HUES6 (cell line): ENCODE results near the gene CLDN24.
"Not testable (repeated sequence)": the region's sequence is repeated elsewhere in the genome, so short reads cannot be mapped to it uniquely, and the experiment has no call there.

ENCODE experiments used
- H3K27ac ChIP-seq: 2 replicates; pipeline ENCODE4 v1.7.0; 2013; ENCODE audit warnings: low read depth, mild to moderate bottlenecking, low read length, inconsistent platforms
- H3K27me3 ChIP-seq: 2 replicates; pipeline ENCODE4 v1.6.1; 2013; ENCODE audit warnings: low read length; ENCODE audit not compliant: control insufficient read depth, insufficient read depth
- H3K36me3 ChIP-seq: 2 replicates; pipeline ENCODE4 v1.6.1; 2013; ENCODE audit warnings: low read length; ENCODE audit not compliant: control insufficient read depth, insufficient read depth
- H3K4me1 ChIP-seq: 2 replicates; pipeline ENCODE4 v1.6.1; 2013; ENCODE audit warnings: low read length; ENCODE audit not compliant: control insufficient read depth, insufficient read depth
- H3K4me3 ChIP-seq: 2 replicates; pipeline ENCODE4 v1.5.1; 2013; ENCODE audit warnings: low read depth, low read length
- H3K9ac ChIP-seq: one replicate; pipeline ENCODE4 v1.6.1; 2013; ENCODE audit warnings: mild to moderate bottlenecking, low read length
- H3K9me3 ChIP-seq: 2 replicates; pipeline ENCODE4 v1.6.1; 2013; ENCODE audit warnings: low read depth, low read length; ENCODE audit not compliant: control insufficient read depth, insufficient read depth

CLDN24 gene

DNA sequence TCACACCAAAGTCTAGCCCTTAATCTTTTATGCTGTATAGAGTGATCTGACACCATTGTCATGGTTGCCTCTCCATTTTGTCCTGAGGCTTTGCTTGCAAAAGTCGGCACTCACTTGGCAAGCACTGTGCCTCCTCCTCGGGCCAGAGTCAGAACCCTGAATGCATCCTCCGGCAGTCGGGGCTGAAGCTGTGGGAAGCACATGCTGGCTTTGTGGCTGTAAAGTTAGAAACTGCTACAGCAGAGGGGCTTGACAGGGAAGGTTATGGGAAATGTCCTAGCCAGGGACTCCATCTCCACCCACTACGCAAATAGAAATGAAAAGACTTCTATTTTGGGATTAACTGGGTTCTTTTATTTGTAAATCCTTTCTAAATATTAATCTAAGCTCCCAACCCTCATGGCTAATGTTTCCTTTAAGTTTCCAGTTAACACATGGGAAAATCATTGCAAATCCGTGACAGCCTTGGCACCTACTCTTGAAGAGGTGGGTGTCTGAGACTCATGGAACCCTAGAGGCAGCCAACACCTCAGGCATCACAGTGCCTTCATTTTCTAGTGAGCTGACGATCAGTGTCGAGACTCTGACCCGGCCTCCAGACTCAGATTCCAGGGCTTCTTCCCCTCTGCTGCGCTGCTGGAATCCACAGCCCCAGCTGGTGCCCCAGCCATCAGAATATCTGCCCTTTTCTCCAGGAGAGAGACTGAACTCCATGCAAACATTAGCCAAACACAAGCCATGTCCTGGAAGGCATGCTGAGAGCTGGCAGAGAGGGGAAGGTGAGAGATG is 7.9 kb upstream of the CLDN24 start:
- Histone ChIP-seq H3K36me3 (no peaks in the 10 kb centered on the region; the same call in 1 of the 2 replicates), H3K4me3 (no peak overlapping the region), H3K9me3 (peaks cover 24% of the 10 kb centered on the region), H3K4me1 (no peaks in the 10 kb centered on the region), H3K27me3 (no peaks in the 10 kb centered on the region), H3K9ac (no peak overlapping the region), H3K27ac (no peak overlapping the region)

GRCh38 chr4:183329244-183329643 is 7.0 kb upstream of the CLDN24 start:
- Histone ChIP-seq H3K27ac (no peak overlapping the region), H3K9ac (no peak overlapping the region), H3K9me3 (peaks cover 24% of the 10 kb centered on the region), H3K36me3 (no peaks in the 10 kb centered on the region; the same call in 1 of the 2 replicates), H3K27me3 (no peaks in the 10 kb centered on the region), H3K4me3 (no peak overlapping the region), H3K4me1 (no peaks in the 10 kb centered on the region)

DNA sequence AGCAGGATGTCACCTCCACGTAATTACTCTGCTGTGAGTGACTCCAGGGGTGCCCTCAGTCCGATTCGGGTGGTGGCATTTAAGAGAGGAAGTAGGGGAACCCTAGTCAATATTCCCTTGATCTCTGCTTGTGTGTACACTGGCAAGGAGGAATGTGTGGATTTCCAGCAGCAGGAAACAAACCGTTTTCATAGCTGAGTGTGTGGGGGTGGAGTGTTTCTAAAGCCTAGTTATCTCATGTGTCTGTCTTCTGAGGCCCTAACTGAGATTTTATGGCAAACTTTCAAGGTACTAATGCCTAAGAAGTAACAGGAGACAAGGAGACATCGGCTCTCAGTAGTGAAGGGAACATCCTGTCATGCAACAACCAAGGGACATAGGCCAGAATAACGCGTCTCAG is 6.6 kb upstream of the CLDN24 start:
- Histone ChIP-seq H3K27ac (no peak overlapping the region), H3K36me3 (no peaks in the 10 kb centered on the region; the same call in 1 of the 2 replicates), H3K9ac (no peak overlapping the region), H3K4me1 (no peaks in the 10 kb centered on the region), H3K27me3 (no peaks in the 10 kb centered on the region), H3K9me3 (peaks cover 24% of the 10 kb centered on the region), H3K4me3 (no peak overlapping the region)

DNA sequence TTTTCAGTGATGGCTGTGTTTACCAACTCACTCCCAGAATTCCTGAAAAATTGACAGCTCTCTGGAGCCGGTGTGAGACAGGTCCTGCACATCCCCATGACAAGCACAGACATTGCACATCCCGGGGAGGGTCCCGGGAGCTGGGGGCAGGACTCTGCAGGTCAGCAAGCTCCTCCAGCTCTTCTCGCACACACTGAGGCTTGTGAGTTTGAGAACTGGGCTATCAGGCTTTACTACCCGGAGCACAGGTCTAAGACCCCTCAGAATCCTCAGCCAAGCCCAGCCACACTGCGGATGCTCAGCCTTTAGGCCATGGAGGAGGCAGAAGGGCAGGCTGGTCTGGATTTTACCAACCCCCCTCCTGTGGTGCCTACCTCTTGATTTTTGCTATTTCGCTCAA is 5.6 kb upstream of the CLDN24 start:
- Histone ChIP-seq H3K4me3 (no peak overlapping the region), H3K4me1 (no peaks in the 10 kb centered on the region), H3K27ac (no peak overlapping the region), H3K27me3 (no peaks in the 10 kb centered on the region), H3K9ac (no peak overlapping the region), H3K9me3 (peaks cover 24% of the 10 kb centered on the region), H3K36me3 (no peaks in the 10 kb centered on the region; the same call in 1 of the 2 replicates)

DNA sequence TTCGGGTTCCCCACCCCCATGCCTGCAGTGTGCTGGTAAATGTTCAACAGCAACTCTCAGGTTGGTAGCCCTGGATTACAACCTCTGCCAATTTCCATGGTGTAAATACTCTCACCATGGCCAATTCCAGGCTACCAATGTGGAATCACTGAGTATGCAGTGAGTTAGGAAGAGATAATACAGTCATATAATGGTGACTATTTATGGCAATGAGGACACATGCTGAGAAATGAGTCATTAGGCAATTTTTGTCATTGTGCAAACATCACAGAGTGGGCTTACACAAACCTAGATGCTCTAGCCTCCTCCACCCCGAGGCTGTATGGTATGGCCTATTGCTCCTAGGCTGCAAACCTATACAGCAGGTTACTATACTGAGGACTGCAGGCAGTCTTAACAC is 4.6 kb upstream of the CLDN24 start:
- Histone ChIP-seq H3K9ac (no peak overlapping the region), H3K36me3 (no peaks in the 10 kb centered on the region; the same call in 1 of the 2 replicates), H3K27me3 (no peaks in the 10 kb centered on the region), H3K4me1 (no peaks in the 10 kb centered on the region), H3K27ac (no peak overlapping the region), H3K9me3 (peaks cover 24% of the 10 kb centered on the region), H3K4me3 (no peak overlapping the region)

- H3K4me1 ChIP-seq, H3K4me3 ChIP-seq, H3K27ac ChIP-seq, H3K27me3 ChIP-seq, H3K36me3 ChIP-seq, H3K9ac ChIP-seq: not testable (repeated sequence)
- H3K9me3 ChIP-seq = peaks cover 24% of the 10 kb centered on the region
Measured at GRCh38 chr4:183326387-183326786, 4.2 kb upstream of the CLDN24 start.

GRCh38 chr4:183324619-183325018 is 2.4 kb upstream of the CLDN24 start:
- H3K27ac ChIP-seq = no peak overlapping the region
- no peaks in the 10 kb centered on the region for H3K4me1 ChIP-seq
- no peaks in the 10 kb centered on the region; the same call in 1 of the 2 replicates for H3K36me3 ChIP-seq
- H3K27me3 ChIP-seq = no peaks in the 10 kb centered on the region
- no peak overlapping the region for H3K4me3 ChIP-seq
- H3K9me3 ChIP-seq = peaks cover 24% of the 10 kb centered on the region
- H3K9ac ChIP-seq = no peak overlapping the region

DNA sequence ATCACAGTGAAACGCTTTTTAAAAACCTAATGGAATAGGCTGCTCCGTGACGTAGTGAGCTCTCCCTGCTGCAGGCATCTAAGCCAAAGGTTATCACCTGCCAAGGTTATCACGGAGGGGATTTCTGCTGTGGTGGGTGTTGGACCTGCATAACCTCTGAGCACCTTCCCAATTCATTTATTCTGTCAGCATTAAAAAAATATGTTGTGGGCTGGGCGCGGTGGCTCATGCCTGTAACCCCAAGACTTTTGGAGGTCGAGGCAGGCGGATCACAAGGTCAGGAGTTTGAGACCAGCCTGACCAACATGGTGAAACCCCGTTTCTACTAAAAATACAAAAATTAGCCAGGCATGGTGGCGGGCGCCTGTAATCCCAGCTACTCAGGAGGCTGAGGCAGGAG is 1.8 kb upstream of the CLDN24 start:
- not testable (repeated sequence) for H3K27ac ChIP-seq, H3K4me3 ChIP-seq, H3K9ac ChIP-seq, H3K27me3 ChIP-seq, H3K36me3 ChIP-seq, H3K4me1 ChIP-seq
- H3K9me3 ChIP-seq = peaks cover 20% of the 10 kb centered on the region

GRCh38 chr4:183323295-183323694 is 1.1 kb upstream of the CLDN24 start:
- Histone ChIP-seq H3K9me3 (peaks cover 15% of the 10 kb centered on the region), H3K27me3 (no peaks in the 10 kb centered on the region), H3K4me1 (no peaks in the 10 kb centered on the region), H3K4me3 (no peak overlapping the region), H3K27ac (no peak overlapping the region), H3K36me3 (peaks cover 5% of the 10 kb centered on the region), H3K9ac (no peak overlapping the region)

DNA sequence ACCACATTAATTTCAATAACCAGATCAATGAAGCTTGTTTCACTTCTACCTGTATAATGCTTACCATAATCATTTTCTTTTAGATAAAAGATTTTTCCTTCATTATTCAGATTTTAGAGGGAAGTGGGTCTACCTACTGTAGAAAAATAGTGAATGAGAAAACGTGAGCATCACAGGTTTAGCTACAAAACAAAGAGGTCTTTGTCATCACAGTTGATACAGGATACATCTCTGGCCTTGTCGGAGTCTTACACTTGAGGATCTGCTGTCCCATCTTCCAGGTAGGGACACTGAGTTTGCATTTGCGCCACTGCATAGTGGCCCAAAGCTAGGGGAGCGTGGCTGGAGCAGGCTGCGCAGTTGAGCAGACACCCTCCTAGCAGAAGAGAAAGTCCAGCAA is 710 bp downstream of the CLDN24 start:
- H3K27ac ChIP-seq = no peak overlapping the region
- H3K4me1 ChIP-seq = no peaks in the 10 kb centered on the region
- no peak overlapping the region for H3K9ac ChIP-seq
- H3K27me3 ChIP-seq = no peaks in the 10 kb centered on the region
- peaks cover 8% of the 10 kb centered on the region for H3K9me3 ChIP-seq
- no peak overlapping the region for H3K4me3 ChIP-seq
- peaks cover 9% of the 10 kb centered on the region for H3K36me3 ChIP-seq

DNA sequence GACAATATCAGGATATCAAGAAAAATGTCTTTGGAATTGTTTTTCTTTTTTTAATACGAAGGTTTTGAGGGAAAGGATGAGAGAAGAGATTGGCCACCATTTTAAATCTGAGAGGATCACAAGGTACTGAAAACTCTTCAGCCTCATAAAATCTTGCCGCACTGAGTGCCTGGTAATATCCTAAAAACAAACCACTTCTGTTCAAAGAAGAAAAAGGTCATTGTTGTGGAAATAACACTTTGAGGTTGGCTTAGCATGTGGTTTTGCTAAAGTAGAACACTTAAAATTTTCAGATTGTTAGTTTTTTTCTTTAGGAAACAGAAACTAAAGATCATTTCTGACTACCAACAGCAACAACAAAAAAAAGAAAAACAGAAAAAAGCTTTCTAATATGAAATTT is 1.1 kb downstream of the CLDN24 start:
- Histone ChIP-seq H3K36me3 (peaks cover 14% of the 10 kb centered on the region), H3K9ac (no peak overlapping the region), H3K4me3 (no peak overlapping the region), H3K9me3 (peaks cover 4% of the 10 kb centered on the region), H3K4me1 (no peaks in the 10 kb centered on the region), H3K27ac (no peak overlapping the region), H3K27me3 (no peaks in the 10 kb centered on the region)
